SH-SY5Y (cell line): ENCODE results near the gene PRR7.

Experiments used
- GATA2 ChIP-seq: IDR thresholded peaks from 2 replicates; pipeline ENCODE4 v1.6.1; 2011; ENCODE audit warnings: mild to moderate bottlenecking, low read depth, low read length
- GATA3 ChIP-seq: IDR thresholded peaks from 2 replicates; pipeline ENCODE4 v1.6.1; 2011; ENCODE audit warnings: low read depth, mild to moderate bottlenecking, low read length, moderate library complexity

- TF ChIP-seq GATA3 (no peak), GATA2 (no peak)
Observed at GRCh38 chr5:177483994-177484901, 37.6 kb downstream of the PRR7 start.
